CD4-positive, alpha-beta T cell treated with Interleukin-6 for 4 hours (primary cell): ENCODE data around the gene YY1AP1.
A peak's percentile ranks its signal among the peaks of the same experiment; 100 is the strongest.
"Not testable (repeated sequence)": the region's sequence is repeated elsewhere in the genome, so short reads cannot be mapped to it uniquely, and the experiment has no call there.

ENCODE experiments used
- DNase-seq: peaks from one replicate; pipeline ENCODE4 v3.0.0-alpha.2; 2020; ENCODE audit warnings: mixed read lengths

The YY1AP1 gene, protein sequence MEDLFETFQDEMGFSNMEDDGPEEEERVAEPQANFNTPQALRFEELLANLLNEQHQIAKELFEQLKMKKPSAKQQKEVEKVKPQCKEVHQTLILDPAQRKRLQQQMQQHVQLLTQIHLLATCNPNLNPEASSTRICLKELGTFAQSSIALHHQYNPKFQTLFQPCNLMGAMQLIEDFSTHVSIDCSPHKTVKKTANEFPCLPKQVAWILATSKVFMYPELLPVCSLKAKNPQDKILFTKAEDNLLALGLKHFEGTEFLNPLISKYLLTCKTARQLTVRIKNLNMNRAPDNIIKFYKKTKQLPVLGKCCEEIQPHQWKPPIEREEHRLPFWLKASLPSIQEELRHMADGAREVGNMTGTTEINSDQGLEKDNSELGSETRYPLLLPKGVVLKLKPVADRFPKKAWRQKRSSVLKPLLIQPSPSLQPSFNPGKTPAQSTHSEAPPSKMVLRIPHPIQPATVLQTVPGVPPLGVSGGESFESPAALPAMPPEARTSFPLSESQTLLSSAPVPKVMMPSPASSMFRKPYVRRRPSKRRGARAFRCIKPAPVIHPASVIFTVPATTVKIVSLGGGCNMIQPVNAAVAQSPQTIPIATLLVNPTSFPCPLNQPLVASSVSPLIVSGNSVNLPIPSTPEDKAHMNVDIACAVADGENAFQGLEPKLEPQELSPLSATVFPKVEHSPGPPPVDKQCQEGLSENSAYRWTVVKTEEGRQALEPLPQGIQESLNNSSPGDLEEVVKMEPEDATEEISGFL

GRCh38 chr1:155688324-155689080 is at the start of gene YY1AP1:
Gene YY1AP1, minus strand, starts transcription at chr1:155688774. Its CDS starts 8,338 bp downstream, at chr1:155680436.
- peak; percentile 91 for DNase-seq

DNA sequence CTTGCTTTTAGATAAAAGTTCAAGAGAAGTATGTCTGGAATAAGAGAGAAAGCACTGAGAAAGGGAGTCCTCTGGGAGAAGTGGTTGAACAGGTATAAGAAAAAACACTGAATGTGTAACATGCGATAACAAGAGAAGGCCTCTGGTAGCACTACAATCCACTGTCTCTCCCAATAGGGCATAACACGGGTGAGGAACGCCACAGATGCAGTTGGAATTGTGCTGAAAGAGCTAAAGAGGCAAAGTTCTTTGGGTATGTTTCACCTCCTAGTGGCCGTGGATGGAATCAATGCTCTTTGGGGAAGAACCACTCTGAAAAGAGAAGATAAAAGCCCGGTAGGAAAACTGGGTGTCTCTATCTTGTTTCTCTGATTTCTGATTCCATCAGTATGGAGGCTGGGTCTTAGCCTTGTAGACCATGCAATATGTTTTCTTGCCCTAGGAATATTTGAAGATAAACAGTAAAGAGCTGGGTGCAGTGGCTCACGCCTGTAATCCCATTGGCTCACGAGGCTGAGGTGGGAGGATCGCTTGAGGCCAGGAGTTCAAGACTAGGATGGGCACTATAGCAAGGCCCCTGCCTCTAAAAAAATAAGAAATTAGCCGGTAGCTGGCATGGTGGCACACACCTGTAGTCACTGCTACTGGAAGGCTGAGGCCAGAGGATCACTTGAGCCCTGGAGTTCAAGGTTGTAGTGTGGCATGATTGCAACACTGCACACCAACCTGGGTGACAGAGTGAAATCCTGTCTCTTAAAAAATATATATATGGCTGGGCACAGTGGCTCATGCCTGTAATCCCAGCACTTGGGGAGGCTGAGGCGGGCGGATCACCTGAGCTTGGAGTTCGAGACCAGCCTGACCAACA is 40.7 kb upstream of the YY1AP1 start:
- peak; percentile 43 for DNase-seq

GRCh38 chr1:155725142-155725541 is 36.6 kb upstream of the YY1AP1 start:
- DNase-seq, result no peak

DNA sequence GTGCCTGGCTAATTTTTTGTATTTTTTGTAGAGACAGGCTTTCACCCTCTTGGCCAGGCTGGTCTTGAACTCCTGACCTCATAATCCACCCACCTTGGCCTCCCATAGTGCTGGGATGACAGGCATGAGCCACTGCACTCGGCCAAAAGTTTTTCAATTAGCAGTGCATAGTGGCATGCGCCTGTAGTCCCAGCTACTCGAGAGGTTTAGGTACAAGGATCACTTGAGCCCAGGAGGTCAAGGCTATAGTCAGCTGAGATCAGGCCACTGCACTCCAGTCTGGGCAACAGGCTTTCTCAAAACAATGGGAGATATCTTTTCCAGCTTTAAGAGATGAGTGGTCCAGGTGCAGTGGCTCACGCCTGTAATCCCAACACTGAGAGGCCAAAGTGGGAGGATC is 31.1 kb upstream of the YY1AP1 start:
- no peak for DNase-seq

GRCh38 chr1:155718524-155719115 is 30.0 kb upstream of the YY1AP1 start:
- not testable (repeated sequence) for DNase-seq

- no peak for DNase-seq
These were observed 28.5 kb upstream of the YY1AP1 start for GRCh38 chr1:155717041-155717440.

- no peak for DNase-seq
These were observed 27.2 kb upstream of the YY1AP1 start for GRCh38 chr1:155715777-155716176.

DNA sequence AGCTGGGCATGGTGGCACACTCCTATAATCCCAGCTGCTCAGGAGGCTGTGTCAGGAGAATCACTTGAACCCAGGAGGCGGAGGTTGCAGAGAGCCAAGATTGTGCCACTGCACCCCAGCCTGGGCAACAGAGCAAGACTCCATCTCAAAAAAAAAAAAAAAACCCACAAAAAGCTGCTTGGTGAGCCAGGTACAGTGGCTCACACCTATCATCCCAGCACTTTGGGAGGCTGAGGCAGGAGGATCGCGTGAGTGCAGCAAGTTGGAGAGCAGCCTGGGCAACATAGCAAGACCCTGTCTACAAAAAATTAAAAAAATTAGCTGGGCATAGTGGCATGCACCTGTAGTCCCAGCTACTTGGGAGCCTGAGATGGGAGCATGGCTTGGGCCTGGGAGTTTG is 26.5 kb upstream of the YY1AP1 start:
- DNase-seq, result not testable (repeated sequence)

GRCh38 chr1:155713075-155713474 is 24.5 kb upstream of the YY1AP1 start:
- no peak for DNase-seq

- DNase-seq, result not testable (repeated sequence)
These were observed 24.1 kb upstream of the YY1AP1 start for GRCh38 chr1:155712636-155713035.

GRCh38 chr1:155711457-155711856 is 22.9 kb upstream of the YY1AP1 start:
- not testable (repeated sequence) for DNase-seq

GRCh38 chr1:155709391-155709790 is 20.8 kb upstream of the YY1AP1 start:
- DNase-seq, result no peak

- DNase-seq, result no peak
These were observed 17.6 kb upstream of the YY1AP1 start for GRCh38 chr1:155706139-155706538.

GRCh38 chr1:155704414-155704813 is 15.8 kb upstream of the YY1AP1 start:
- not testable (repeated sequence) for DNase-seq

DNA sequence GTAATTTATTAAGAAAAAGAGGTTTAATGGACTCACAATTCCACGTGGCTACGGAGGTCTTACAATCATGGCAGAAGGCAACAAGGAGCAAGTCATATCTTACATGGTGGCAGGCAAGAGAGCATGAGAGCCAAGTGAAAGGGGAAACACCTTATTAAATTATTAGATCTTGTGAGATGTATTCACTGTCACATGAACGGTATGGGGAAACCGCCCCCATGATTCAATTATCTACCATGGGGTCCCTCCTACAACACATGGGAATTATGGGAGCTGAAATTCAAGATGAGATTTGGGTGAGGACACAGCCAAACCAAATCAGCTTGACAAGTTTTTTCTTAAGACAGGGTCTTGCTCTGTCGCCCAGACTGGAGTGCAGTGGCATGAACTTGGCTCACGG is 14.6 kb upstream of the YY1AP1 start:
- no peak for DNase-seq

- DNase-seq, result not testable (repeated sequence)
These were observed 13.1 kb upstream of the YY1AP1 start for GRCh38 chr1:155701675-155702074.

DNA sequence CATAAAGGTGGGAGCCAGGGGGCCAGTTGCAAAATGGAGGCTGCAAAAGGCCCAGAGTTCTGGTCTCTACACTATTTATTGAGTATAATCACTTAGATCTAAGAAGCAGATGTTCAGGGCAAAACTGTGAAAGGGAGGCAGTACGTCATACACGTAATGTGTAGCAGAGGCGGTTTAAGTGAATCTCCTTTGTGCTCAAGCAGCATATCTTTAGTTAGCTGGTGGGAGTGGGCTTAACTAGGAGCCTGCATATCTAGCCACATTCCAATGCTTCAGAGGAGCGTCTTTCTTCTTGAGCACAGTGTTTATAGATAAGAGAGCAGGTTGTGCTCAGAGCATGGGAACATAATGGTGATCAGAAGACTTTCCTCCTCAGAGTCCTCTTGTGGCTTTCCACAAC is 10.5 kb upstream of the YY1AP1 start:
- not testable (repeated sequence) for DNase-seq

GRCh38 chr1:155698382-155699038 is 9.9 kb upstream of the YY1AP1 start:
- DNase-seq, result no peak

DNA sequence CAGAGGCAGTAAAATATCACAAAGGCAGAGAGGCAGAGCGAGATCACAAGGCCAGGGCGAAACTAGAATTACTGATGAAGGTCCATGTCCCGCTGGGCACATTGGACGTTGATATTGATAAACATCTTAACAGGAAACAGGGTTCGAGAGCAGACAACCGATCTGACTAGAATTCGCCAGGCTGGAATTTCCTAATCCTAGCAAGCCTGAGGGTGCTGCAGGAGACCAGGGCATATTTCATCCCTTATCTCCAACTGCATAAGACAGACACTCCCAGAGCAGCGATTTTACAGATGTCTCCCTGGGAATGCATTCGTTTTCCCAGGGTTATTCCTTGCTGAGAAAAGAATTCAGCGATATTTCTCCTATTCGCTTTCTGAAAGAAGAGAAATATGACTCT is 9.0 kb upstream of the YY1AP1 start:
- not testable (repeated sequence) for DNase-seq

GRCh38 chr1:155697046-155697445 is 8.5 kb upstream of the YY1AP1 start:
- no peak for DNase-seq

DNA sequence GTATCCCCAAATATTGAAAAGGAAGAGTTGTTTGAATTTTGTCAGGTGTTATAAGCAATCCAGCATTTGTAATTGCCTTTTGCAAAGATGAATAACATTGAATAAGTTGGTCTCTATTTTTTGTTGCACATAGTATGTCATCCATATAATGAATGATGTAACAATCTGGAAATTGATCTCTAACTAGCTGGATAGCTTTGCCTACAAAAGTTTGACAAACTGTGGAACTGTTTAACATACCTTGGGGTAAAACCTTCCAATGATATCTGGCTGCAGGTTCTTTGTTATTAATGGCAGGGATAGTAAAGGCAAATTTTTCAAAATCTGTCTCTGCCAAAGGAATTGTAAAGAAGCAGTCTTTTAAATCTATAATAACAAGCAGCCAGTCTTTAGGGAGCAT is 8.0 kb upstream of the YY1AP1 start:
- DNase-seq, result no peak
